Measurements from ENCODE around the gene KCNH6.

KCNH6 gene

GRCh38 chr17:63578027-63578768 lies 55.0 kb downstream of the KCNH6 start:
- no peak overlapping the region for H3K4me3 ChIP-seq (ENCODE audit: low read depth, low read length)
- DNase-seq (ENCODE audit: low read depth) = no peak

GRCh38 chr17:63578769-63579111 lies 55.6 kb downstream of the KCNH6 start:
- no peak for DNase-seq (ENCODE audit: low read depth)
- no peak overlapping the region for H3K4me3 ChIP-seq (ENCODE audit: low read depth, low read length)

GRCh38 chr17:63579633-63580032 lies 56.5 kb downstream of the KCNH6 start:
- no peak for DNase-seq (ENCODE audit: low read depth)

GRCh38 chr17:63587770-63588169 lies 64.6 kb downstream of the KCNH6 start:
- H3K4me3 ChIP-seq (ENCODE audit: low read depth, low read length) = no peak overlapping the region
- DNase-seq (ENCODE audit: low read depth) = no peak

More at GRCh38 chr17:63579633-63580032, 56.5 kb downstream of the KCNH6 start:
- no peak overlapping the region for H3K4me3 ChIP-seq (ENCODE audit: low read depth, low read length)

- no peak overlapping the region for H3K4me3 ChIP-seq (ENCODE audit: low read depth, low read length)
- no peak for DNase-seq (ENCODE audit: low read depth)
These were observed 65.6 kb downstream of the KCNH6 start for GRCh38 chr17:63588797-63589196.

- DNase-seq (ENCODE audit: low read depth) = no peak
- H3K4me3 ChIP-seq (ENCODE audit: low read depth, low read length) = no peak overlapping the region
These were observed 66.5 kb downstream of the KCNH6 start for GRCh38 chr17:63589646-63590045.

- H3K4me3 ChIP-seq (ENCODE audit: low read depth, low read length) = no peak overlapping the region
- DNase-seq (ENCODE audit: low read depth) = no peak
These were observed 69.6 kb downstream of the KCNH6 start for GRCh38 chr17:63592797-63593196.

- no peak overlapping the region for H3K4me3 ChIP-seq (ENCODE audit: low read depth, low read length)
- no peak for DNase-seq (ENCODE audit: low read depth)
These were observed 72.0 kb downstream of the KCNH6 start for GRCh38 chr17:63595132-63595531.

Measured in skeletal muscle cell (primary cell).